Measurements from ENCODE around the gene LDB2.

The LDB2 gene

DNA sequence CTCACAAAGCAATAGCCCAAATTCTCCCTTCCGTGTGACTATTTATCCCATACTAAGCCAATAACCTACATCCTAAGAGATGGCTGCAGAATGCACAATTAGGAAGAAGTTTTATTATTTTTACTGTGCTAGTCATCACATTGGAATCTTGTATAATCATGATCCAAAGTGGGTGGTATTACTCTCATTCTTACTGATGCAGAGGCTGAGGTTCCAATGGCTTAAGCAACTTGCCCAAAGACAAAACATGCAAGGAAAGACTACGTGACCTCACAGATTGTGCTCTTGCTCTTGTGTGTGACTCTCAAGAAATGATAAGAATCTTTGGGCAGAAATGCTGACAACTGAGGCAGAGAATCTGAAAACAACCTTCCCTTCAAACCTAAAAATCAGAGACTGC is 212.2 kb downstream of the LDB2 start:
- TF ChIP-seq, protein P1, sequence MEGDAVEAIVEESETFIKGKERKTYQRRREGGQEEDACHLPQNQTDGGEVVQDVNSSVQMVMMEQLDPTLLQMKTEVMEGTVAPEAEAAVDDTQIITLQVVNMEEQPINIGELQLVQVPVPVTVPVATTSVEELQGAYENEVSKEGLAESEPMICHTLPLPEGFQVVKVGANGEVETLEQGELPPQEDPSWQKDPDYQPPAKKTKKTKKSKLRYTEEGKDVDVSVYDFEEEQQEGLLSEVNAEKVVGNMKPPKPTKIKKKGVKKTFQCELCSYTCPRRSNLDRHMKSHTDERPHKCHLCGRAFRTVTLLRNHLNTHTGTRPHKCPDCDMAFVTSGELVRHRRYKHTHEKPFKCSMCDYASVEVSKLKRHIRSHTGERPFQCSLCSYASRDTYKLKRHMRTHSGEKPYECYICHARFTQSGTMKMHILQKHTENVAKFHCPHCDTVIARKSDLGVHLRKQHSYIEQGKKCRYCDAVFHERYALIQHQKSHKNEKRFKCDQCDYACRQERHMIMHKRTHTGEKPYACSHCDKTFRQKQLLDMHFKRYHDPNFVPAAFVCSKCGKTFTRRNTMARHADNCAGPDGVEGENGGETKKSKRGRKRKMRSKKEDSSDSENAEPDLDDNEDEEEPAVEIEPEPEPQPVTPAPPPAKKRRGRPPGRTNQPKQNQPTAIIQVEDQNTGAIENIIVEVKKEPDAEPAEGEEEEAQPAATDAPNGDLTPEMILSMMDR (IDR thresholded peaks at IDR 0.05; ENCODE audit: low read depth, low read length, poor library complexity, severe bottlenecking), result no peak
- no peak for TF ChIP-seq EZH2phosphoT487 (IDR thresholded peaks at IDR 0.05; ENCODE audit: borderline replicate concordance, low read length)
- Histone ChIP-seq H3K27me3 (ENCODE audit: control insufficient read depth, low read length) (no peaks in the 10 kb centered on the region), H3K4me2 (ENCODE audit: low read length) (no peak overlapping the region), H3K4me1 (ENCODE audit: control insufficient read depth, low read length) (no peaks in the 10 kb centered on the region), H4K20me1 (ENCODE audit: control insufficient read depth, insufficient read depth, low read depth, low read length) (no peaks in the 10 kb centered on the region), H3K4me3 (ENCODE audit: low read length) (no peak overlapping the region), H3K9me3 (ENCODE audit: control insufficient read depth, insufficient read depth, low read length) (no peaks in the 10 kb centered on the region), H3K79me2 (ENCODE audit: control insufficient read depth, low read length) (no peaks in the 10 kb centered on the region), H3K27ac (ENCODE audit: low read depth, low read length) (no peak overlapping the region), H3K36me3 (ENCODE audit: control insufficient read depth, low read length) (no peaks in the 10 kb centered on the region), H3F3A (ENCODE audit: control insufficient read depth, insufficient read depth) (no peaks in the 10 kb centered on the region), H3K9me2 (replicated peaks; ENCODE audit: control insufficient read depth, low read length) (no peaks in the 10 kb centered on the region)

DNA sequence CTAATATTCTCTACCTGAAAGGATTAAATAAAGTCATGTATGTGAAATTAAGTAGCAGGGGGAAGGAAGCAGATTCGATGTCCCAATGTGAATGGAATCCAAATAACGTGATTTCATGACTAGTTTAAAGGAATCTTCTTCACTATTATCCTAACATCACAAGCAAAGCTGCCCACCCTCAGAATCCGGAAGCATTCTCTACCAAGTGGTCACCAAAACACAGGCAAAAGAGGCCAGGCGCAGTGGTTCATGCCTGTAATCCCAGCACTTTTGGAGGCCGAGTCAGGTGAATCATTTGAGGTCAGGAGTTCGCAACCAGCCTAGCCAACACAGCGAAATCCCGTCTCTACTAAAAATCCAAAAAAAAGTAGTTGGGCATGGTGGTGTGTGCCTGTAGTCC is 212.9 kb downstream of the LDB2 start:
- TF ChIP-seq, protein P1 (IDR thresholded peaks at IDR 0.05; ENCODE audit: low read depth, low read length, poor library complexity, severe bottlenecking), result no peak
- no peak for TF ChIP-seq EZH2phosphoT487 (IDR thresholded peaks at IDR 0.05; ENCODE audit: borderline replicate concordance, low read length)
- no peak overlapping the region for H3K4me2 ChIP-seq (ENCODE audit: low read length)
- H3K79me2 ChIP-seq (ENCODE audit: control insufficient read depth, low read length), result no peaks in the 10 kb centered on the region
- H3K36me3 ChIP-seq (ENCODE audit: control insufficient read depth, low read length), result no peaks in the 10 kb centered on the region
- H3F3A ChIP-seq (ENCODE audit: control insufficient read depth, insufficient read depth), result no peaks in the 10 kb centered on the region
- H3K9me2 ChIP-seq (replicated peaks; ENCODE audit: control insufficient read depth, low read length), result no peaks in the 10 kb centered on the region
- H3K4me1 ChIP-seq (ENCODE audit: control insufficient read depth, low read length), result no peaks in the 10 kb centered on the region
- H3K4me3 ChIP-seq (ENCODE audit: low read length), result no peak overlapping the region
- no peaks in the 10 kb centered on the region for H3K9me3 ChIP-seq (ENCODE audit: control insufficient read depth, insufficient read depth, low read length)
- no peak overlapping the region for H3K27ac ChIP-seq (ENCODE audit: low read depth, low read length)
- no peaks in the 10 kb centered on the region for H4K20me1 ChIP-seq (ENCODE audit: control insufficient read depth, insufficient read depth, low read depth, low read length)
- no peaks in the 10 kb centered on the region for H3K27me3 ChIP-seq (ENCODE audit: control insufficient read depth, low read length)

DNA sequence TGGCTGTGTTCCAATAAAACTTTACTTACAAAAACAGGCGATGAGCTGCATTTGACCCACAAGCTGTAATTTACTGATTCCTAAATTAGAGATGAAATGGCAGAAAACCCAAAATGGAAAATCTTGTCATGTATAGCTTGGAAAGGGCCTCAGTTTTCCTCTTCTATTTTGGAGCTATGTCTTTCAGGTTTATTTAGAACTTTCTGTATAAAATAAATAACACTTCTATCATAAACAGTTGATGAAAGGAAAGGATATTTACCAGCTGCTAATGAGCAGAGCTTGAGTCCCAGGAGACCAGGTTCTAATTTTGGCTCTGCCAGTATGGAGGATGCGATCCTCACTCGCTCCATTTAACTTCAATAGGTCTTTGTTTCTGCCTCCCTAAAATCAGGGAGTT is 213.5 kb downstream of the LDB2 start:
- Histone ChIP-seq H3K4me3 (ENCODE audit: low read length) (no peak overlapping the region), H3F3A (ENCODE audit: control insufficient read depth, insufficient read depth) (no peaks in the 10 kb centered on the region), H3K79me2 (ENCODE audit: control insufficient read depth, low read length) (no peaks in the 10 kb centered on the region), H3K9me2 (replicated peaks; ENCODE audit: control insufficient read depth, low read length) (no peaks in the 10 kb centered on the region), H3K36me3 (ENCODE audit: control insufficient read depth, low read length) (no peaks in the 10 kb centered on the region), H3K4me2 (ENCODE audit: low read length) (no peak overlapping the region), H3K9me3 (ENCODE audit: control insufficient read depth, insufficient read depth, low read length) (no peaks in the 10 kb centered on the region), H3K27ac (ENCODE audit: low read depth, low read length) (no peak overlapping the region), H4K20me1 (ENCODE audit: control insufficient read depth, insufficient read depth, low read depth, low read length) (no peaks in the 10 kb centered on the region), H3K27me3 (ENCODE audit: control insufficient read depth, low read length) (no peaks in the 10 kb centered on the region), H3K4me1 (ENCODE audit: control insufficient read depth, low read length) (no peaks in the 10 kb centered on the region)
- no peak for TF ChIP-seq EZH2phosphoT487 (IDR thresholded peaks at IDR 0.05; ENCODE audit: borderline replicate concordance, low read length)
- TF ChIP-seq, protein P1 (IDR thresholded peaks at IDR 0.05; ENCODE audit: low read depth, low read length, poor library complexity, severe bottlenecking), result no peak

DNA sequence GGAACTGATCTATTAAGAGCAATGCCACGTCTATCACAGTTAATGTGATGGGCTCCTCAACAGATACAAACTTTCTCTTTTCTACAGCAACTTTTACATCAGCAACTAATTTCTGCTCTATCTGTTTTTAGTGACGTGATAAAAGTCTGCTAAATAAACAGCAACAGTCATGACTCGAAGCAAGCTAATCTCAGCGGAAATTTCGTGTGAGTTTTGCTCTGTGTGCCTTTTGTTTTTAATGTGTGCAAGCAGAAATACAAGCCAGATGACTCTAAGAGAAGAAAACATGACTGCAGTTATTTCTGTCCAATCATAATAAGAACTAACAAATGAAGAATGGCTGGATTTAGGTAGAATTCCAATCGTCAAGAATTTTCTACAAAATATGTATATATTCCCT is 214.3 kb downstream of the LDB2 start:
- TF ChIP-seq EZH2phosphoT487 (IDR thresholded peaks at IDR 0.05; ENCODE audit: borderline replicate concordance, low read length), result no peak
- TF ChIP-seq, protein P1 (IDR thresholded peaks at IDR 0.05; ENCODE audit: low read depth, low read length, poor library complexity, severe bottlenecking), result no peak
- Histone ChIP-seq H3K4me2 (ENCODE audit: low read length) (no peak overlapping the region), H3K27ac (ENCODE audit: low read depth, low read length) (no peak overlapping the region), H3K4me3 (ENCODE audit: low read length) (no peak overlapping the region), H3K9me2 (replicated peaks; ENCODE audit: control insufficient read depth, low read length) (no peaks in the 10 kb centered on the region), H3K4me1 (ENCODE audit: control insufficient read depth, low read length) (no peaks in the 10 kb centered on the region), H3K36me3 (ENCODE audit: control insufficient read depth, low read length) (no peaks in the 10 kb centered on the region), H3K27me3 (ENCODE audit: control insufficient read depth, low read length) (no peaks in the 10 kb centered on the region), H3K79me2 (ENCODE audit: control insufficient read depth, low read length) (no peaks in the 10 kb centered on the region), H4K20me1 (ENCODE audit: control insufficient read depth, insufficient read depth, low read depth, low read length) (no peaks in the 10 kb centered on the region), H3K9me3 (ENCODE audit: control insufficient read depth, insufficient read depth, low read length) (no peaks in the 10 kb centered on the region), H3F3A (ENCODE audit: control insufficient read depth, insufficient read depth) (no peaks in the 10 kb centered on the region)
